Stimulated activated CD4-positive, alpha-beta T cell treated with anti-CD3 and anti-CD28 coated beads, Interleukin-4, amount 100 ng/mL, for 1 hour (primary cell): ENCODE results near the gene LRRTM4.

Experiments used
- DNase-seq: peaks from one replicate; pipeline ENCODE4 v3.0.0-alpha.2; 2020

The LRRTM4 gene

DNA sequence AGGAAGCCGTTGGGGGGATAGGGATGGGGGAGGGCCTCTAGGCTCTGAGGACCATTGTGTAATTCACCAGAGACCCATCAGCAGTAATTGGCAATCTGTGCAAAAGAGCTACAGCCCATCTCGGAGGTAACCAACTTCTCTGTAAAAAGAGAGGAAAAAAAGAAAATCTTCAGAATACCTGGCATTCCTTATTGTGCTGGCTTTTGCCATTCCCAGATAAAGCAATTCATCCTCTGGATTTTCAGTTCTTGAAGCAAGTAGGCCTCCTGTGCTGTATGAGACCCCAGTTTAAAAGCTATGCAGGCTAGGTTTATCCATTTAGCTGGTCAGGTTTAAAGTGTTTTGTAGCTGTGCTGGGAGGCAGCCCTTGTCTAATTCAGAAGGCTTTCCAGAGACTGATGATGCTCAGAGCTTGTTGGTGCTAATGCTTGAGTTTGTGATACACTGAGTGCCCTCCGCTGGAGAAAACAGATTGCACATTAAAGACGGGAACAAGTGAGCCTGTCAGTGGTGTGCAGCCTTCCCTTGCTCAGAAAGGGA is at the start of gene LRRTM4:
LRRTM4 (minus strand) TSS at position 446 of the 540 bp plus-strand sequence.
- DNase-seq, result no peak

DNA sequence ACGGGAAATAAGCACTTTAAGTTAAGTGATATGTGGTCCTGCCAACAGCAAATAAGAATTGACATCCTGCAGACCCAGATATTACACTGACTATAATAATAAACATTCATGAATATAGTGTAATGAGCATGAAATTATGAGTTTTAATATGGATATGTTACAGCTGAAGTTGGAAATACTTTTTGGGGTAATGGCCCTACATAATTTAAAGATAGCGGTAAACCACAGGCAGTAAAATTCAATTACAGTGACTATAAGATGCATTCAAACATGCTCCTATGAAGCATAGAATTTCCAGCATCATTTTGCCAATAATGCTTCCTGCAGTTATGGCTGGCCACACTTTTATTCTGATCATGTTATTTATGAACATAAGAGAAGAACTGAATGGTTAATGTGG is 49.4 kb upstream of the LRRTM4 start:
- no peak for DNase-seq

DNA sequence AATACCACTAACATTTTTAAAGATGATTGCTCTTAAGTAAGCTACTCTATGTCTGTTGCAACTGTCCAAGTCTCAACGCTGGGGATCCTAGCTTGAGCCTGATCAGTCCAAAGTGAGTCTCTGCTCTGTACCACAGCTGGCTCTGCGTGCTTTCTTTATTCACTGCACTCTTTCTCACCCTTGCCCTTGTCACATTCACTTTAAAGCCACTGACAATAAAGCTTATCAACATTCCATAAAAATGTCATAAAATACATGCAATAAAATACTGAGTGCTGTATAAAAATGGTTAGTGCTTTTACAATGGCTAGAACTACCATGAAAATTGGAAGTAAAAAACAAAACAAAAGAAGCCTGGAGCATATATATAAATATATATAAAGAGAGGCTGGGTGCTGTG is 45.5 kb upstream of the LRRTM4 start:
- no peak for DNase-seq

DNA sequence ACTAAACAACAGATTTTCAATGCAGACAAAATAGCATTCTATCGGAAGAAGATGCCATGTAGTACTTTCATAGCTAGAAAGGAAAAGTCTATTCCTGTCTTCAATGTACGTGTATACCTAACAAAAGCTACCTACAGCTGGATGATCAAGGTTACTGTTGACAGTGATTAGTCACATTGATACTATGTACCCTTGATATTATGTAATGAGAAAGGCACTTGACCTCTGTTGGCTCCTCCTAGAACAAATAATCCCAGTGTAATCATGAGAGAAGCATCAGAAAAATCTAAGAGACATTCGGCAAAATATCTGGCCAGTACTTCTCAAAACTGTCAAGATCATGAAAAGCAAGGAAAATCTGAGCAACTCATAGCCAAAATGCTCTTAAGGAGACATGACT is 44.4 kb upstream of the LRRTM4 start:
- no peak for DNase-seq

DNA sequence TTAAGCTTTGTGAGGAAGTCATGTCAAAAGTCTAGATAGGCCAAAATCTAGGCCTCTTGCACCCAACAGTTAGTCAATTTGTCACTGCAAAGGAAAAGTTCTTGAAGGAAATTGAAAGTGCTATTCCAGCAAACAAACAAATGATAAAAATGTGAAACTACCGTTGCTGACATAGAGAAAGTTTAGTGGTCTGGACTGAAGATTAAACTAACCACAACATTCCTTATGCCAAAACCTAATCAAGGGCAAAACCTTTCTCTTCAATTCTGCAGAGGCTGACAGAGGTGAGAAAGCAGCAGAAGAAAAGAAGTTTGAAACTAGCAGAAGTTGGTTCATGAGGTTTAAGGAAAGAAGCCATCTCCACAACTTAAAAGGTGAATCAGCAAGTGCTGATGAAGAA is 44.0 kb upstream of the LRRTM4 start:
- DNase-seq, result no peak

DNA sequence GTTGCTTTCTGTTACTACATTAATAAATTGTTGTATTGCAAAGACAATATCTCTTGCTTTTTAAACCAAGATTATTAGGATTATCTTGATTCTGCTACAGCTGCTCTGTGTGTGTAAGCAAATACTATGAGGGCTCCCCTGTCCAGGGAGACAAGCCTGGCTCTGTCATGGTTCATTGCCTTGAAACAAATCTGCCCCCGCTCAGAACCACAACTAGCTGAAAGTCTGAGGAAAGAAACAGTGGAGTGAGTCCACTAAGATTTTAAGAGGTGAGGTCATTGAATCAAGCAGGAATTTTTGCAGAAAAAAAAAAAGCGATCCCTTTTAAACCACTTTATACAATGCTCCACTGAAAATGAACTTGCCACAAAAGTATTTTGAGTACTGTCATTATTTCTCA is 30.8 kb upstream of the LRRTM4 start:
- DNase-seq, result no peak

DNA sequence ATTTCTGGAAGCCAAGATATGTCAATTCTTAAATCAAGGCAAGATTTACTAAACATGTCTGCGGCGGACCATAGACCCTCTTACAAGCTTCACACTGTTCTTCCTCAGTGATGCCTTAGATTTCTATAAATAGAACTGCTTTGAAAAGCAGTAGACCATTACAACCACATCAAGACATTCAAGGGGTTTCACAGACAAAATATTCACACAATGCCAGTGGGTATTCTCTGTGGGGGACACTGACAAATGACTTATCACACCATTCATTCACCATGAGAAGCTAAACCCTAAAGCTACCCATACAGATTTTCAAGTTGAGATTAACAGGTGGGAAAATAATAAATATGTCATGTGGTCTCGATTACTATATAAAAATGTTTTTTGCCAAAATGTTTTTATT is 15.9 kb upstream of the LRRTM4 start:
- DNase-seq, result no peak

DNA sequence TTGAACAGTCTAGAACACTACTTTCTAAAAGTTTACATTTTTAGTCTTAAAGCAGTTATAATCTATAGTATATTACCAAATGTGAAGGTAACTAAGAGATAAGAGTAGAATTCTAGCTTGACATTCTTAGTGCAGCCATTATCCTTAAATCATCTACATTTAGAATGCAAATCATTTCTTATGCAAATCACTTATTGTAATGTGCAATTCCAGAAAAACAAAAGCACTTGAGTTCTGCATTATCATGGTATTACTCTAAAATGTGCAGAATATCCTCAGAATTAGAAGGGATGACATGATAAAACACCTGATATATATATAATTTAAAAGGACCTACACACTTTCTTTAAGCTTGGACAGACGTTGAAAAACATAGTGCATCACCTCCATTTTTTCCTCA is 712 bp upstream of the LRRTM4 start:
- DNase-seq, result no peak

DNA sequence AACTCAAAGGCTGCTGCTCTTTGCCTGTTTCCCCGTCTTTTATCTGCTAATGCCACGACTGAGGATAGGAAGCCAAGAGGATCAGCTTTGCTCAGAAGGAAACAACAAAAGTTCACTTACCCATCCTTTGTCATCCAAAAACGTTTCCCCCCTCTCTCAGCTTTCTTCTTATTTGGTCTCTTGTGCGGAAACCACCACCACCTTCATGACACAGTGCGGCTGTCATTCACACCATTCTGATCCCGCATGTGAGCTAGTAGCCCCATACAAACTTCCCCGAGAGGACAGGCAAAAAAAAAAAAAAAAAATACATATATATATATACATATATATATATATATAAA is 656 bp downstream of the LRRTM4 start:
- no peak for DNase-seq

DNA sequence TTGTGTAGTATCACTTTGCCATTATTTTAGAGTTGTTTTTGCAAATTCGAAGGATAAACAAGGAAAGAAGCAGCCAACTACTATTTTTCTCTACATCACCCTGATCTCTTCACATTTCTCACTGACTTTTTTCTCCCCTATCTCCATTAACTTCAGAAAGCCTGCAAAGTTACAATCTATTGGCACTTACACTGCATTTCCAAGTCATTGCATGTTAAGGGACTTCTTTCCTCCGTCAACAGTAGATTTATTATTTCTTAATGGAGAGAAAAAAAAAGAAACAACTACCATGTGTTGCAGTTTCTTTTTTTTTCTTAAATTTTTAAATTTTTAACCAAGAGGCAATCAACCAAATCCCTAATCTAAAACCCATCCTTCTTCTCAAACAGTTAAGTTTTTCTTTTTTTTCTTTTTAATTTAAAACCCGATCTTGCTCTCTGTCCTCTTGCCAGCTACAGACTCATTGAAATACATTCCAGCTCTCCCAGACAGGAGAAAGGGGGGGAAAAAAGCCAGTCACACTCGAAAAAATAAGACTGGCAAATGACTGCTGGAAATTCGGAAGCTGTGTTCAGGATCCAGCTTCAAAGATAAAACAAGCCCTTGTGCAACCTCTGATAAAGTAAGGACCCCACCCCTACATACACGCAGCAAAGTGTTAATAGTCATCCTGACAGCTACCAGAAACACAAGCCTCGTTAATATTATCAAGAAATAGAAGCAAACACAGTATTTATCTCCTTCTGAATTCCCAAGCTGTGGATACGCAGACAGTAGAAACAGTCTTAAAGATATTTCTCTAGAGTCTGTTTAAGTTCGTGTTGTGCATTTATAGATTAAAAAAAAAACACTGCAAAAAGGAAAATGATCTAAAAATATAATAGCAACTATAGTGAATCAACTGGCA is 1.3 kb downstream of the LRRTM4 start:
- no peak for DNase-seq

DNA sequence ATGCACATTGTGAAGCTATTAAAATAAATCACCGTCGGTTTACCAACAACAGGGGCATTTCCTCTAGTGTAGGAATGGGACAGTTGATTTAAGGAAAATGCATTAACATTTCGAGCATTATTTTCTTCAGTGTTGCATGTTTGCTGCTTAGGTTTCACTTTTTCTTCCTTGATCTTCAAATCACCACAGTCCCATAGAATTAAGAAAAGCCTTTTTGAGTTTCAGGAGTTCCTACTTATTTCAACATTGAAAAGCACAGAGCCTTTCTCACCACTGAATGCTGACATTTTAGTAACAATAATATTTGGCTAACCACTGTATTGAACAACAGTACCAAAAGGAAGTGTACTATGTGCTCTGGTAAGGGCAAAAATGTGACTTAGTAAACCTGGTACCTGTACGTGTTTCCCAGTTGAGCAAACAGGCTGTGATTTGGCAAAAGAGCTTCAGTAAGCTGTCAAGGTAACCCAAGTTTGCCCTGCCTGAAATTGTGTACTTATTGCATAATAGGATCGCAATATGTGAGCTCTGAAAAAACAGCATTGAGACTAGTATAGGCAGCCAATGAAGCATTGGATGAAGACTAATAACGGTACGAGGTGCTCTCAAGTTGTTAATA is 2.2 kb downstream of the LRRTM4 start:
- no peak for DNase-seq

DNA sequence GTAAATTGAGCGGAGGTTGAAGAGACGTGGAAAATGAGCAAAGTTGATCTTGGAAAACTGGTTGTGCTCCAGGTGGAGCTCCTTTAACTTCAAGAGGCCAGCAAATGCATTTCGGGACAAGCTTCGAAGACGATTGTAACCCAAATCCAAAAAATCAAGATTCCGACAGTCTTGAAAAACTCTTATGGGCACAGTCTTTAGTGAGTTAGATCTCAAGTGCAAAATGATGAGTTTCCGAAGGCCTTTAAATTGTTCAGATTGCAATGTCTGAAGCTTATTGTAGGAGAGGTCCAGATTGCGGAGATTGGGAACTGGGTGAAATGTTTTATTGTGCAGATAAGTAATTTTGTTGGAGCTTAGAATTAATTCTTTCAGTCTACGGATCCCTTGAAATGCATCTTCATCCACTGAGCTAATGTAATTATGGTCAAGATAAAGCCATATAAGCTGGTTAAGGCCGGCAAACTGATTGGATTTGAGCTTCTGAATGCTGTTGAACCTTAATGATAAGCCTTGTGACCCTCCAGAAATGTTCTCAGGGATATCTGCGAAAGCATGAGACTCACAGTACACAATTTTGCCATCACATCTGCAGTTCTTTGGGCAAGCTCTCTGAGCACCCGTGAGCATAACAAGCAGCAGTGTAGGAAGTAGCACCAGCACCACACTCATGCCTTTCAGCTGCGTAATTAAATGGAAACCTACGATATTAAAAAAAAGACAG is 2.9 kb downstream of the LRRTM4 start:
- no peak for DNase-seq

DNA sequence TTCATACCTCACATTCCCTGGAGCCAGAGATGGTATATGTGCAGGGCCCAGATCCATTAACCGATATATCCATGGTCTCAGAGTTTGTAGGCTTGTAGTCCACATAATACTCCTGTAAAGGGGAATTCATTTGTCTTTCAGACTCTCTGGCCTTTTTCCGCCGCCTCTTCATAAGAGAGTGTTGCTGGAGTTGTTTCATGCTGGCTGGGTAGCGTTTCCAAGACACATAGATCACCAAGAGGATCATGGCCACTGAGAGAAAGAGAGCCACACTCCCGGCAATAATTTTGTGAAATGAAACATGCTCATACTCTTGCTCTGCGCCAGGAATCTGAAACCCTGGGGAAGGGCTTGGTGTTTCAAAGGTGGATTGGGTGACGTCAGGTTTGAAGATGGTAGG is 3.9 kb downstream of the LRRTM4 start:
- DNase-seq, result no peak

DNA sequence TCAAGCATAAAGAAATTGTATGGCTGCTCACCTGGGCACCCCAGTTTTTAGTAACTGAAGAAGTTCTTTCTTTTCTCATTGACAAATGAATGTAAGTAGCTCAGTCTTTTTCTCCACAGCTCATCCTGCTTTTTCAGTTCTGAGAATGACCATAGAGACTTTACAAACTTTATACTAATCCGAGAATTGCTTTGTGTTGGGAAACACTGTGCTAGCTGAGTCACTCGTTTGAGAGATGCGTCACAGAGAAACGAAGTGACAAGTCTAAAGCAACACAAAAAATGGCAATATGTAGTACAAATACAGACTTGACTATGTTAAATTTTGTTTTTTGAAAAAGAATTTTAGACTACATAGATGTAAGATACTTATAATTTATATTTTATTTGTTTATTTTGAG is 9.0 kb downstream of the LRRTM4 start:
- DNase-seq, result no peak

DNA sequence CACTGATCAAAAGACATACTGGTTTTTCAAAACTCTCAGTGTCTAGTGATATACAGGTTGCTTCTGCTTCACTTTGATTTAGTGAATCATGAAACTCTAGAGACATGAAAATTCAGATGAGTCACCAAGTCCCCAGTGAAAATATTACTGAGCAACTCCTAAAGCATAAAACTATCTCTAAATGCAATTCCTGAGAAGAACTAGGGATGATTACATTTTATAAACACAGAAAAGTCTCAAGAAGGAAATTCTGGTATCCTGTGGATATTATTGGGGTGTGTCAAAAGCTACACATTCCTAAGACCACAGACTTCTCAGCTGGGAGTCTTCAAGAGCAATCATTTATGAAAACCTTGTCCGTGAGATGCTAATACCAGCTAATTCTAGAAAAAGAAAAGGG is 9.7 kb downstream of the LRRTM4 start:
- DNase-seq, result no peak

DNA sequence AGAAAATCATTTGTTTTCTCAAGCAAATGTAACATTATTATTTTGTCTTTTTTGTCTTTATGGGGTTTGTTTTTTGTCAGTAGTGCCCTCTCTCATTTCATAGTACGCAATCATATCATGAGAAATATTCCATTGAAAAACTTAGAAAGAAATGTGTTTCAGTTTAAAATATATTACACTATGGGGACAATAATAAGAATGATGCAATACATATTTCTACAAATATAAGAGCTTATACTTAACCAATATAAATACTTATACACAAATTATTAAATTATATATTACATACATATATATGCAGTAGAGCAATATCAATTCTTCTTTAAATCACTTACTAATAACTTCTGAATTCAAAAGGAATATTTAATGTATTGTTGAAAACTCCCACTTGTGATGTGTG is 13.7 kb downstream of the LRRTM4 start:
- DNase-seq, result no peak

DNA sequence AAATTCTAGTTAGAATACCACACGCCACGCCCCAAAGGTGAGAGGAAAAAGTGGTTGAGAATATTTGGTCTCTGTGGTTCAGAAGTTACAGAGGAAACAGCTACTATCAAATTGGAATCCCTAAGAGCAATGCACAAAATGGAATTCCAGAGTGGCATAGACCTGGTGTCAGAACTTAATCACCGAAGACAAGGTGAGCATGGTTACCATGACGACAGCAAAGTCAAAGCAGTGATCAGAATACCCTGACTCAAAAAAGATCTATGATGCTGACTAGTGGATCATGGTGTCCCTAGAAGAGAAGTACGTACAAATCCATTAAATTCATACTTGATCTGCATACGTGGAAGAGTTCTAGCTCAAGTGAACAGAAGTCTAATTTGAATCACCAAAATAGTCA is 14.5 kb downstream of the LRRTM4 start:
- DNase-seq, result no peak

DNA sequence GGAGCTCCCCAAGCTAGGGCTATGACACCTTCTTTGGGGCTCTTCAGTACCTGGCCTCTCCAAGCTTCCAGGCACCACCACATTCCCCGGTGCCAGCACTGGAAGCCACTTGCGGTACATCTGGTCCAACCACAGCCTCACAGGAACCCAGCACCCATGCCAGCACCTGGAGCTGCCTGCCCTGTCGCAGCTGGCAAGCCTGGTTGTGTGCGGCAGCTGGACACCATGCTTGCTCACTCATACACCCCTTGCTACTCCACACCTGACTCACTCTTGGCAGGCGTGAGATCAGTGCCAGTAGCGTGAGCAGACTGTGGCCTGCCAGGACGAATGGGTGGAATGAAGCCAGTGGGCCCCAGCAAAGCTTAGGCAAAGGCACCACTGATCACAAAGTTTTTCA is 34.0 kb downstream of the LRRTM4 start:
- DNase-seq, result no peak

DNA sequence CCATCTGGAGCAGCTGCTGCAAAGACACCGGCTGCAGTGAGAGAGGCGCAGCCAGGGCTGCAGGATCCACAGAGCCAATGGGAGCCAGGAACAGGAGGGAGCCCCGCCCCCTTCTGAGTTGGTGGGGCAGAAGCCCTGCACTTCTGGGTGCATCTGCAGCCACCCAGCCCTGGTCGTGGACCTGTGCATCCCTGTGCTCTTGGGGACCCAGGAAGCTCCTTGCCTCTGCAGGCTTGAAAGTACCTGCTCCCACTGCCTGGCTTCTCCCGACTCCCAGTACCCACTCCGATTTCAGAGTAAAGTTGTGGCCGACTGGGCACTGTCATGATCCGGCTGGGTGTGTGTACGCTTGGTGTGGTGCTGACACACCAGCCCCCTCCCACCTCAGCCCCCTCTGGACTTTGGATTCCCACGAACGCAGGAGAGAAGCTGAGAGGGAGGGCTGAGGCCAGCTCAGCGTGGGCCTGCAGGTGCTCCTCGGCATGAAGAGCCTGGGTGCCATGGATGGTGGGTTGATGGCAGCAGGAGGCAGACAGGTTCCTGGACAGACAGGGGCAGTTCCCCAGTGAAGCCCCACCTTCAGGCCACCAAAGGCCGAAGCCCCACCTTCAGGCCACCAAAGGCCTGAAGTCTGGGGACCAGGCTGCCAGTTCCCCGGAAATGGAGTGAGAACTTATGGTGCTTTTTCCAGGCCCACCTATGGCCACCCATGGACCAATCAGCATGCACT is 34.9 kb downstream of the LRRTM4 start:
- DNase-seq, result no peak

DNA sequence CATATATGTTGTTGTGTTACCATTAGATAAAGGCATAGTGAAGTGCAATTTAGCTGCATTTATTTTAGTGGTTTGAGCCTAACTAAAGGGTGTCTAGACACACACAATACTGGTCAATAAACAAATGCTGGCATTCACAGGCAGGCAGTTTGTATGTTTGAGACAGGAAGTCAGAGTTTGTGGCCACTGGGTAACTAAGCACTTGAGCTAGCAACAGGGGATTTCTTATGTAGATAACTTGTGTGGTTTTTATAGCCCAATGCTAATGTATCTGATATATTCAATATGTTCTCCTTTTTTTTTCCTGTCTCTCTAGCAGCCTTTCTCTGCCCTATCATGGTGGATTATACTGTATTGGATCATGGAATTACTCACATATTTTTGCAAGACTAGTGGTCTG is 38.1 kb downstream of the LRRTM4 start:
- no peak for DNase-seq

DNA sequence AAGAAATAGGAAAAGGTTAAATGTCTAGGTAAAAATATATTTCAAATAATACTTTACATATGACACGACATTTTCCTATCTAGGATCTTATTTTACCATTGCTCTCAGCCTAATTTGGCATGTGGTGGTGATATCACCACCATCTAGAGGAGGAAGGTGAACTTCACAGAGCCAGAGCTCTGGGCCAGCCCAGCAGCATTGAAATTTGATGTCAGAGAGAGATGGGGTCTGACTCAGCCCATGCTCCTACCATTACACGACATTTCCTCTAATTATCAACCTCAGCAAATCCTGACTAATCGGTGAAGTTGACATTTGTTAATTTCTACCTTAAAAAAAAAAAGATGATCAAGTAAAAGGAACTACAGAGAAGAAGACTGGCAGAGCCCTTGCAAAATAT is 42.3 kb downstream of the LRRTM4 start:
- DNase-seq, result no peak

DNA sequence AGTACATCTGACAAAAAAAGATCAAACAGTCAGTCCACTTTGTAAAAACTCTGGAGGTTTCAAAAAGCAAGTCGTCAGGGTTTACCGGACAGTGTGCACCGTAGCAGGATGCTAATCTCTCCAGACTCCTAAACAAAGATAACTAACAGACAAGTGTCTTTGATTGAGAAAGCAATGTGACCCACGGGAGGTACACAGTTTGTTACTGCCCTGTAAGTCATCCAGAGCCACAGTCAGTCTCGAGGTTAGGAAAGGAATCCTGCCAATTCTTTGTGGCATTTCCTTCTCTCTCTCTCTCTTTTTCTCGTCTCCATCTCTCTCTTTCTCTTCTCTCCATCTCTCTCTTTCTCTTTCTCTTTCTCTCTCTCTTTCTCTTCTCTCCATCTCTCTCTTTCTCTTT is 42.8 kb downstream of the LRRTM4 start:
- DNase-seq, result no peak

DNA sequence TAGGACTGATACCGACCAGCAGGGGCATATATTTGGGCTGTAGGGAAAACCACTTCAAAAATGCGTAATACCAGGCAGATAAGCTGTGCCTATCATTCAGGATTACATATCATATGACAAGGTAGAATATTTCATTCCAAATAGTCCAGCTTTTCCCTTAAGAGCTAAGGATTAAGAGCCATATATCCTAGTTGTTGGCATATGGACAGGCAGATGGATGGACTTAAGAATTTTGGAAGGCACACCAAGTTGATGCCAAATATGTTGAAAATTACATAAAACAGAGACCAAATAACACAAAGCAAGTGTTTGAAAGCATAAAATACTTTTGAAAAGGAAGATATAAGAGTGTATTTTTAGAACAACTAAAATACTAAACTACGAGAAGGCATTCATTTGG is 52.1 kb downstream of the LRRTM4 start:
- no peak for DNase-seq
